Mammary epithelial cell (primary cell): ENCODE measurements around the gene ABO.

Experiments used
- EZH2 ChIP-seq: IDR thresholded peaks from 2 replicates; pipeline ENCODE4 v1.6.1; 2012; ENCODE audit warnings: low read length, inconsistent platforms, borderline replicate concordance
- TF ChIP-seq, protein P1 (sequence below), 2 donors: IDR thresholded peaks in 1 of 2; conservative IDR thresholded peaks in 1 of 2; 2 replicates each; pipeline ENCODE4 v1.5.1; 2011 to 2012; ENCODE audit warnings: inconsistent platforms in 2 of 2, low read length in 2 of 2, mild to moderate bottlenecking in 2 of 2, control low read depth in 1 of 2, low read depth in 1 of 2; ENCODE audit not compliant: insufficient read depth in 1 of 2; ENCODE audit errors: extremely low read depth in 1 of 2

DNA sequence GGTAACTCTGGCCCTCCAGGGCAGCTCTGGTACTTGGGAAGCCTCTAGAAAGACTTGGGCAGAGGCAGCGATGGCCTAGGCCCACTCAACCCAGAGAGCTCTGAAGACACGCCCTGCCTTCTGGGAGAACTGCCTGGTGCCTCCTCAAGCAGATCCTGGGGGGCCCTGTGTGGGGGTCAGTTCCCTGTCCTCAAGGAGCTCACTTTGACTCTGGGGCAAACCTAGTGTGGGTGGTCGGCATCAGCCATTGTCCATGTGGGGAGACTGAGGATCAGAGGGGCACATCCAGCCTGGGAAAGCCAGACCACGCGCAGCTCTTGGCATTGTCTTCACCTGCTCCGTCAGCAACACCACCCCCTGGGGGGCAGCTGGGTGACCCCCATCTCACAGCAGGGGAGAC is 28.0 kb downstream of the ABO start:
- TF ChIP-seq EZH2: no peak
- TF ChIP-seq, protein P1, sequence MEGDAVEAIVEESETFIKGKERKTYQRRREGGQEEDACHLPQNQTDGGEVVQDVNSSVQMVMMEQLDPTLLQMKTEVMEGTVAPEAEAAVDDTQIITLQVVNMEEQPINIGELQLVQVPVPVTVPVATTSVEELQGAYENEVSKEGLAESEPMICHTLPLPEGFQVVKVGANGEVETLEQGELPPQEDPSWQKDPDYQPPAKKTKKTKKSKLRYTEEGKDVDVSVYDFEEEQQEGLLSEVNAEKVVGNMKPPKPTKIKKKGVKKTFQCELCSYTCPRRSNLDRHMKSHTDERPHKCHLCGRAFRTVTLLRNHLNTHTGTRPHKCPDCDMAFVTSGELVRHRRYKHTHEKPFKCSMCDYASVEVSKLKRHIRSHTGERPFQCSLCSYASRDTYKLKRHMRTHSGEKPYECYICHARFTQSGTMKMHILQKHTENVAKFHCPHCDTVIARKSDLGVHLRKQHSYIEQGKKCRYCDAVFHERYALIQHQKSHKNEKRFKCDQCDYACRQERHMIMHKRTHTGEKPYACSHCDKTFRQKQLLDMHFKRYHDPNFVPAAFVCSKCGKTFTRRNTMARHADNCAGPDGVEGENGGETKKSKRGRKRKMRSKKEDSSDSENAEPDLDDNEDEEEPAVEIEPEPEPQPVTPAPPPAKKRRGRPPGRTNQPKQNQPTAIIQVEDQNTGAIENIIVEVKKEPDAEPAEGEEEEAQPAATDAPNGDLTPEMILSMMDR (conservative IDR thresholded peaks at IDR 0.05 in 1 of 2, IDR thresholded peaks at IDR 0.05 in 1 of 2; ENCODE audit: extremely low read depth in 1 of 2, insufficient read depth in 1 of 2, low read depth in 1 of 2, low read length in 2 of 2): no peak
